Lower leg skin (tissue), 3 donors: ENCODE measurements around the gene IRF8.

Experiments
- POLR2A ChIP-seq, 2 donors: fragments of 450-650 bp; IDR thresholded peaks; one replicate each; pipeline ENCODE4 v1.6.1; 2016 to 2017; ENCODE audit warnings: antibody characterized with exemption in 2 of 2, mild to moderate bottlenecking in 1 of 2, moderate library complexity in 1 of 2
- TF ChIP-seq, protein P1 (sequence below), 3 donors: fragments of 450-650 bp; IDR thresholded peaks; one replicate each; pipeline ENCODE4 v1.5.1; 2016; ENCODE audit warnings: antibody characterized with exemption in 3 of 3, mild to moderate bottlenecking in 3 of 3, moderate library complexity in 2 of 3

DNA sequence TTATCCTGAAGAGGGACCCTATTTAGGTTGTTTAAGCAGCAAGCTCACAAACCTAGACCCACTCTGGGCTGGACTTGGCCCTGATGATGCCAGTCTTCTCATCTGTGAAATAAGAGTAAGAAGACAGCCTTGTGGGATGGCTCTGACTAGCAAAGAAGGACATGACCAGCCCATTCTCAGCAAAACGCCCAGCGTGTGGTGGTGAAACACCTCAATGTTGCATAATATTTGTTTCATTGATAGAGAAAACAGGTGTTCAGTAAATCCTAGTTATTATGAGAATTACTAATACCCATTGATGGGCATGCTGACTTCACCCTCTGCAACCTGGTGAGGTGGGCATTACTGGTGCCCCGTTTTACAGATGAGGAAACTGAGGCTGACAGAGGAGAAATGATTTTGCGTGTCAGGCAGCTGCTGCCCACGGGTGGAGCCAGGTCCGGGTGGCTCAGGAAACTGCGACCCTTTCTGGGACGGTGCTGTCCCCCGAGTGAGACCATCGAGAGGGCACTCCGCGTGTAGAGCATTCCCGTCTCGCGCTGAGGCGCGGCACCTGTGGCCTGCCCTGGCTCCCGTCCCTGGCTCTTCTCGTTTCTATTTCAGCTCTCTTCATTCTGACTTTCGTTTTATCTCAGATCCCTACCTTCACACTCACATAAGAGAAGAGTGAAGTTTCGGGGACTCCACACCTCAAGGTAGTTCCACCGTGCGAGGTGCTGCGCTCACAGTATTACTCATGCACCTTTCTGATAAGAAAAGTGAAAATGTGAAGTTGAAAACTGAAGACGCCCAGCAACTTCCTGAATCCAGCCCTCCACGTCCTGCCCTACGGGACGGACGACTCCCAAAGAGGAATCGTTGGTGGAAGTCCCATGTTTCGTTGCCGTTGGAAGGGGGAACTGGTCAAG is 48.5 kb downstream of the IRF8 start:
- TF ChIP-seq, protein P1, sequence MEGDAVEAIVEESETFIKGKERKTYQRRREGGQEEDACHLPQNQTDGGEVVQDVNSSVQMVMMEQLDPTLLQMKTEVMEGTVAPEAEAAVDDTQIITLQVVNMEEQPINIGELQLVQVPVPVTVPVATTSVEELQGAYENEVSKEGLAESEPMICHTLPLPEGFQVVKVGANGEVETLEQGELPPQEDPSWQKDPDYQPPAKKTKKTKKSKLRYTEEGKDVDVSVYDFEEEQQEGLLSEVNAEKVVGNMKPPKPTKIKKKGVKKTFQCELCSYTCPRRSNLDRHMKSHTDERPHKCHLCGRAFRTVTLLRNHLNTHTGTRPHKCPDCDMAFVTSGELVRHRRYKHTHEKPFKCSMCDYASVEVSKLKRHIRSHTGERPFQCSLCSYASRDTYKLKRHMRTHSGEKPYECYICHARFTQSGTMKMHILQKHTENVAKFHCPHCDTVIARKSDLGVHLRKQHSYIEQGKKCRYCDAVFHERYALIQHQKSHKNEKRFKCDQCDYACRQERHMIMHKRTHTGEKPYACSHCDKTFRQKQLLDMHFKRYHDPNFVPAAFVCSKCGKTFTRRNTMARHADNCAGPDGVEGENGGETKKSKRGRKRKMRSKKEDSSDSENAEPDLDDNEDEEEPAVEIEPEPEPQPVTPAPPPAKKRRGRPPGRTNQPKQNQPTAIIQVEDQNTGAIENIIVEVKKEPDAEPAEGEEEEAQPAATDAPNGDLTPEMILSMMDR (IDR thresholded peaks at IDR 0.05) = no peak
- TF ChIP-seq POLR2A (IDR thresholded peaks at IDR 0.05) = no peak
